NOMO-1 treated with DMSO at 0.1 percent for 48 hours (cell line): Measurements from ENCODE around the gene SERINC2.
A peak's percentile ranks its signal among the peaks of the same experiment; 100 is the strongest.

Experiments
- DNase-seq: peaks from one replicate; lab custom pipeline; 2025; ENCODE audit not compliant: unreplicated experiment; lab: John Stamatoyannopoulos, UW

The SERINC2 gene

GRCh38 chr1:31432592-31433395 is 19.8 kb downstream of the SERINC2 start:
- DNase-seq = no peak

- no peak for DNase-seq
Observed at GRCh38 chr1:31433396-31433930, 20.4 kb downstream of the SERINC2 start.

- DNase-seq = no peak
Observed at GRCh38 chr1:31434101-31434871, 21.3 kb downstream of the SERINC2 start.

GRCh38 chr1:31434979-31435378 is 22.0 kb downstream of the SERINC2 start:
- no peak for DNase-seq

- no peak for DNase-seq
Observed at GRCh38 chr1:31435471-31436409, 22.7 kb downstream of the SERINC2 start.

- no peak for DNase-seq
Observed at GRCh38 chr1:31436596-31437432, 23.8 kb downstream of the SERINC2 start.

GRCh38 chr1:31437433-31438037 is 24.5 kb downstream of the SERINC2 start:
- DNase-seq = no peak

- DNase-seq = no peak
Observed at GRCh38 chr1:31439276-31439675, 26.3 kb downstream of the SERINC2 start.

GRCh38 chr1:31441073-31441472 is 28.1 kb downstream of the SERINC2 start:
- no peak for DNase-seq

GRCh38 chr1:31441558-31441957 is 28.5 kb downstream of the SERINC2 start:
- no peak for DNase-seq

- DNase-seq = no peak
Observed at GRCh38 chr1:31441970-31442647, 29.1 kb downstream of the SERINC2 start.

- DNase-seq = no peak
Observed at GRCh38 chr1:31442648-31442994, 29.6 kb downstream of the SERINC2 start.

GRCh38 chr1:31443673-31444072 is 30.7 kb downstream of the SERINC2 start:
- DNase-seq = no peak

GRCh38 chr1:31444725-31445448 is 31.9 kb downstream of the SERINC2 start:
- DNase-seq = no peak

GRCh38 chr1:31445951-31446350 is 32.9 kb downstream of the SERINC2 start:
- peak; percentile 62 for DNase-seq

GRCh38 chr1:31447210-31447609 is 34.2 kb downstream of the SERINC2 start:
- no peak for DNase-seq

- no peak for DNase-seq
Observed at GRCh38 chr1:31453384-31454079, 40.5 kb downstream of the SERINC2 start.
